Esophagus squamous epithelium (tissue), 5 donors: ENCODE results near the gene ILF3. TPM values are rescaled to one million over a fixed set of nuclear protein-coding genes. Genes with fewer than 3 reads are reported as not detected.

ENCODE experiments used
- DNase-seq: peaks from one replicate; lab custom pipeline; 2025; lab: John Stamatoyannopoulos, UW
- H3K27ac ChIP-seq, 4 donors: fragments of 200-600 bp; sonication (generic); one replicate each; pipeline ENCODE4 v1.5.1; 2016 to 2019; ENCODE audit warnings: mild to moderate bottlenecking in 1 of 4
- H3K27me3 ChIP-seq, 4 donors: fragments of 200-600 bp; sonication (generic); 1 replicate in 3 of 4; 2 replicates in 1 of 4; pipeline versions ENCODE4 v1.5.1 to v1.6.0; 2017 to 2021; ENCODE audit warnings: antibody characterized with exemption in 1 of 4
- H3K36me3 ChIP-seq, 3 donors: fragments of 200-600 bp; sonication (generic); one replicate each; pipeline ENCODE4 v1.5.1; 2016 to 2019
- H3K4me1 ChIP-seq, 3 donors: fragments of 200-600 bp; sonication (generic); one replicate each; pipeline ENCODE4 v1.5.1; 2017 to 2019
- H3K4me3 ChIP-seq, 4 donors: fragments of 200-600 bp; sonication (generic); 1 replicate in 3 of 4; 2 replicates in 1 of 4; pipeline ENCODE4 v1.5.1; 2016 to 2019; ENCODE audit warnings: mild to moderate bottlenecking in 2 of 4, moderate library complexity in 1 of 4
- H3K9me3 ChIP-seq, 3 donors: fragments of 200-600 bp; sonication (generic); one replicate each; pipeline ENCODE4 v1.5.1; 2016 to 2019
- POLR2A ChIP-seq, 4 donors: fragments of 450-650 bp; IDR thresholded peaks; one replicate each; pipeline ENCODE4 v1.6.1; 2017; ENCODE audit warnings: antibody characterized with exemption in 4 of 4, mild to moderate bottlenecking in 4 of 4, moderate library complexity in 3 of 4
- WGBS, 2 donors: methylation state at CpG; one replicate each; pipeline ENCODE4 v1.1.5; 2018; 5-methylcytosine and 5-hydroxymethylcytosine counted together
- intact Hi-C: fragments of 100-400 bp; cut with DNase I; formaldehyde crosslinking; loops from one replicate; pipeline ENCODE4 v1.15.0; 2022
- total RNA-seq, 4 donors: library from RNA; depleted of rRNA; stranded (reverse); fragments of >200 nt; gene quantifications; one replicate each; pipeline ENCODE4 v1.1.0, GENCODE V29; 2016
- TF ChIP-seq, protein P1 (sequence below), 6 experiments: fragments of 450-650 bp in 4 of 6; fragments of 200-600 bp in 2 of 6; sonication (generic) in 2 of 6; IDR thresholded peaks; one replicate each; pipeline ENCODE4 v1.5.1; 2016 to 2019; ENCODE audit warnings: antibody characterized with exemption in 6 of 6, mild to moderate bottlenecking in 4 of 6, moderate library complexity in 4 of 6
- donor health status: DM: yes; HTN: yes; CAD: no.

Gene ILF3
- total RNA-seq, 4 donors from 2014 or later, result 68.7 to 123 (median 98.3) TPM

DNA sequence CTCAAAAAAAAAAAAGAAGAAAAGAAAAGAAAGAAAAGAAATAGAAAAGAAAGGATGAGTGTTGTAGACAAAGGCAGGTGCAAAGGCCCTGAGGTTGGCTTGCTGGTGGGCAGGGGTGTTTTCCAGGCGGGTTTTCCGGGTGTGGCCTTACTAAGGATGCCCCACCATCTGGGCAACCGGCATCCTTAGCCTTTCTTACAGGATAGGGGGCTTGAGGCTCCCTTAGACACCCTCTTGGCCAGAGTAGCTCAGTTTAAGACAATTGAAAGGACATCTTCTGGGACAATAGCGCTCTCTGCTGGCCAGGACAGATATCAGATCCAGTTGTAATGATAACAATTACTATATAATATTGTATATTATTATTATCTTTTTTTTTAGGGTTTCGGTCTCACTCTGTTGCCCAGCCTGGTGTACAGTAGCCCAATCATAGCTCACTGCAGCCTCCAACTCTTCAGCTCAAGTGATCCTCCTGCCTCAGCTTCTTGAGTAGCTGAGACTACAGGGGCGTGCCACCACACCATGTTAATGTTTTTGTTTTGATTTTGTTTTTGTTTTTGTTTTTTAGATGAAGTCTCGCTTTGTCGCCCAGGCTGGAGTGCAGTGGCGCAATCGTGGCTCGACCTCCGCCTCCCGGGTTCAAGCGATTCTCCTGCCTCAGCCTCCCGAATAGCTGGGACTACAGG, 45.6 kb downstream of the ILF3 start:
- DNase-seq, result no peak
- H3K36me3 ChIP-seq, result peaks cover 0 to 10% (median 0%) of the 10 kb centered on the region in 3 donors
- intact Hi-C loops, result loop anchor here (10.0 kb wide), 1 partner anchor 125 kb away; no protein-coding TSS in a partner anchor
- no peaks in the 10 kb centered on the region for H3K27me3 ChIP-seq
- 27 to 34% methylated on average over 15 of the region's 15 CpGs for whole genome bisulfite sequencing, 2 donors
- no peak overlapping the region for H3K27ac ChIP-seq
- H3K4me3 ChIP-seq, result no peak overlapping the region
- peaks cover 9 to 34% (median 16%) of the 10 kb centered on the region in 3 donors for H3K4me1 ChIP-seq
- H3K9me3 ChIP-seq, result no peaks in the 10 kb centered on the region
- TF ChIP-seq, protein P1, sequence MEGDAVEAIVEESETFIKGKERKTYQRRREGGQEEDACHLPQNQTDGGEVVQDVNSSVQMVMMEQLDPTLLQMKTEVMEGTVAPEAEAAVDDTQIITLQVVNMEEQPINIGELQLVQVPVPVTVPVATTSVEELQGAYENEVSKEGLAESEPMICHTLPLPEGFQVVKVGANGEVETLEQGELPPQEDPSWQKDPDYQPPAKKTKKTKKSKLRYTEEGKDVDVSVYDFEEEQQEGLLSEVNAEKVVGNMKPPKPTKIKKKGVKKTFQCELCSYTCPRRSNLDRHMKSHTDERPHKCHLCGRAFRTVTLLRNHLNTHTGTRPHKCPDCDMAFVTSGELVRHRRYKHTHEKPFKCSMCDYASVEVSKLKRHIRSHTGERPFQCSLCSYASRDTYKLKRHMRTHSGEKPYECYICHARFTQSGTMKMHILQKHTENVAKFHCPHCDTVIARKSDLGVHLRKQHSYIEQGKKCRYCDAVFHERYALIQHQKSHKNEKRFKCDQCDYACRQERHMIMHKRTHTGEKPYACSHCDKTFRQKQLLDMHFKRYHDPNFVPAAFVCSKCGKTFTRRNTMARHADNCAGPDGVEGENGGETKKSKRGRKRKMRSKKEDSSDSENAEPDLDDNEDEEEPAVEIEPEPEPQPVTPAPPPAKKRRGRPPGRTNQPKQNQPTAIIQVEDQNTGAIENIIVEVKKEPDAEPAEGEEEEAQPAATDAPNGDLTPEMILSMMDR (IDR thresholded peaks at IDR 0.05), result peak; percentile 22 to 69 (median 56)
- TF ChIP-seq POLR2A (IDR thresholded peaks at IDR 0.05), result no peak

DNA sequence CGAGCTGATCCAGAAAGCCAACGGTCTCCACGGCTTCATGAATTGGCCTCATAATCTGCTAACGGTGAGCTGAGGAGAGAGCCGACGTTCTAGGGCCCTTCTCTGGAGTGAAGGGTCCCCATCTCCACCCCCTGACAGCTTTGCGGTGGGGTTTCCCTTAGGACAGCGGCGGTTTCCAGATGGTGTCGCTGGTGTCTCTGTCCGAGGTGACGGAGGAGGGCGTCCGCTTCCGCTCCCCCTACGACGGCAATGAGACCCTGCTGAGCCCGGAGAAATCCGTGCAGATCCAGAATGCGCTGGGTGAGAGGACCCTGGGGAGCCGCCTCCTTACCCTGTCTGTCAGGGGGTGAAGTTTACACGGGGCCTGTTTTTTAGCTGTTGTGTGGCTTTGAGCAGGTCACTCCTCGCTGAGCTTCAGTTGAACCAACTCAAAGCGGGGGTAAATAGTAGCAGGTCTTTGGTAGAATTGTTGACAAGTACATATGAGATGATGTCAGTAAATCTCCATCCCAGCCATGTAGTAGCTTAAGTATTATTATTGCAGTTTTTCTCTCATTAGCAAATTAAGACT, 47.9 kb downstream of the ILF3 start:
- no peak for TF ChIP-seq POLR2A (IDR thresholded peaks at IDR 0.05)
- TF ChIP-seq, protein P1 (IDR thresholded peaks at IDR 0.05), result no peak
- Histone ChIP-seq H3K27ac (peak overlapping the region in 3 of 4 donors; percentile 69 to 75 (median 71)), H3K27me3 (no peaks in the 10 kb centered on the region), H3K36me3 (peaks cover 0 to 14% (median 0%) of the 10 kb centered on the region in 3 donors), H3K4me3 (peak overlapping the region; percentile 58 to 96 (median 92)), H3K4me1 (peaks cover 5 to 33% (median 8%) of the 10 kb centered on the region in 3 donors), H3K9me3 (no peaks in the 10 kb centered on the region)
- intact Hi-C loops, result no loop called here
- no peak for DNase-seq
- WGBS, 2 donors, result 12 to 13% methylated on average over 8 to 9 of the region's 24 CpGs

DNA sequence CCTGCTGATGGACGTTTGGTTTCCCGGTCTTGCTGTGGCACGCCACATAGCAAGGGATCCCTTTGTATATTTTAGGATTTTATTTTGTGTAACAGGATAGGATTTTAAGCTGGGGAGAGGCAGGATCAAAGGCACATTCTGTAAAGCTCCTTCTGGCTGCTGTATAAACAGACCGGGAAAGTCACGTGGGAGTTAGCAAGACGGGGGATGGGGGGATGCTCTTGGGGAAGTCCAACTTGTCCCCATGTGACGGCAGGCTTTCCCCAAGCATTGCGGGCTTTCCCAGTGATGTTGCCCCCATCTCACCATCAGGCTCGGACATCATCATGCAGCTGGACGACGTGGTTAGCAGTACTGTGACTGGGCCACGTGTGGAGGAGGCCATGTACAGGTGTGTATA, 52.8 kb downstream of the ILF3 start:
- Histone ChIP-seq H3K36me3 (peaks cover 0 to 55% (median 0%) of the 10 kb centered on the region in 3 donors), H3K27me3 (no peaks in the 10 kb centered on the region), H3K4me1 (peaks cover 1 to 18% (median 4%) of the 10 kb centered on the region in 3 donors), H3K9me3 (no peaks in the 10 kb centered on the region), H3K4me3 (no peak overlapping the region), H3K27ac (no peak overlapping the region)
- 24 to 61% methylated on average over 6 to 10 of the region's 12 CpGs for WGBS, 2 donors
- TF ChIP-seq, protein P1 (IDR thresholded peaks at IDR 0.05), result no peak
- TF ChIP-seq POLR2A (IDR thresholded peaks at IDR 0.05), result no peak
- intact Hi-C loops, result no loop called here
- DNase-seq, result no peak

DNA sequence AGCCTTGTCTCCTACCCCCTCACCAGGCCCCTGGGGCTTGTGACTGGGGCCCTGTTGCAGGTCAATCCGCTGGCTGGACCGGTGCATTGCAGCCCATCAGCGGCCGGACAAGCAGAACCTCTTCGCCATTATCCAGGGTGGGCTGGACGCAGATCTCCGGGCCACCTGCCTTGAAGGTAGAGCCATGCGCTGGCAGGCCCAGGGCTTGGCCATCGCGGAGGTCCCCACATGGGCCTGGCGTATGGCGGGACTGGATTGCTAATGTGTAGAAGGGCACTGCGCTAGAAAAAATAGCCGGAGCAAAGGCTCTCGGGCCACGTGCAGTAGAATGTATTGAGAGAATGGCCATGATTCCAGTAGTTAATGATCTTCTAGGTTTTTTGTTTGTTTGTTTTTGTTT, 53.3 kb downstream of the ILF3 start:
- DNase-seq, result no peak

More for the DNA sequence above, 53.3 kb downstream of the ILF3 start:
- Histone ChIP-seq H3K4me3 (no peak overlapping the region), H3K27me3 (no peaks in the 10 kb centered on the region), H3K4me1 (peaks cover 0 to 13% (median 0%) of the 10 kb centered on the region in 3 donors), H3K9me3 (no peaks in the 10 kb centered on the region), H3K36me3 (peaks cover 0 to 59% (median under 1%) of the 10 kb centered on the region in 3 donors), H3K27ac (no peak overlapping the region)
- 87 to 94% methylated on average over 7 to 9 of the region's 16 CpGs for WGBS, 2 donors
- TF ChIP-seq POLR2A (IDR thresholded peaks at IDR 0.05), result no peak
- TF ChIP-seq, protein P1 (IDR thresholded peaks at IDR 0.05), result no peak
- intact Hi-C loops, result no loop called here
